ENCODE data around the gene ZC3H7A.
A peak's percentile ranks its signal among the peaks of the same experiment; 100 is the strongest.

ZC3H7A gene, protein sequence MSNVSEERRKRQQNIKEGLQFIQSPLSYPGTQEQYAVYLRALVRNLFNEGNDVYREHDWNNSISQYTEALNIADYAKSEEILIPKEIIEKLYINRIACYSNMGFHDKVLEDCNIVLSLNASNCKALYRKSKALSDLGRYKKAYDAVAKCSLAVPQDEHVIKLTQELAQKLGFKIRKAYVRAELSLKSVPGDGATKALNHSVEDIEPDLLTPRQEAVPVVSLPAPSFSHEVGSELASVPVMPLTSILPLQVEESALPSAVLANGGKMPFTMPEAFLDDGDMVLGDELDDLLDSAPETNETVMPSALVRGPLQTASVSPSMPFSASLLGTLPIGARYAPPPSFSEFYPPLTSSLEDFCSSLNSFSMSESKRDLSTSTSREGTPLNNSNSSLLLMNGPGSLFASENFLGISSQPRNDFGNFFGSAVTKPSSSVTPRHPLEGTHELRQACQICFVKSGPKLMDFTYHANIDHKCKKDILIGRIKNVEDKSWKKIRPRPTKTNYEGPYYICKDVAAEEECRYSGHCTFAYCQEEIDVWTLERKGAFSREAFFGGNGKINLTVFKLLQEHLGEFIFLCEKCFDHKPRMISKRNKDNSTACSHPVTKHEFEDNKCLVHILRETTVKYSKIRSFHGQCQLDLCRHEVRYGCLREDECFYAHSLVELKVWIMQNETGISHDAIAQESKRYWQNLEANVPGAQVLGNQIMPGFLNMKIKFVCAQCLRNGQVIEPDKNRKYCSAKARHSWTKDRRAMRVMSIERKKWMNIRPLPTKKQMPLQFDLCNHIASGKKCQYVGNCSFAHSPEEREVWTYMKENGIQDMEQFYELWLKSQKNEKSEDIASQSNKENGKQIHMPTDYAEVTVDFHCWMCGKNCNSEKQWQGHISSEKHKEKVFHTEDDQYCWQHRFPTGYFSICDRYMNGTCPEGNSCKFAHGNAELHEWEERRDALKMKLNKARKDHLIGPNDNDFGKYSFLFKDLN

DNA sequence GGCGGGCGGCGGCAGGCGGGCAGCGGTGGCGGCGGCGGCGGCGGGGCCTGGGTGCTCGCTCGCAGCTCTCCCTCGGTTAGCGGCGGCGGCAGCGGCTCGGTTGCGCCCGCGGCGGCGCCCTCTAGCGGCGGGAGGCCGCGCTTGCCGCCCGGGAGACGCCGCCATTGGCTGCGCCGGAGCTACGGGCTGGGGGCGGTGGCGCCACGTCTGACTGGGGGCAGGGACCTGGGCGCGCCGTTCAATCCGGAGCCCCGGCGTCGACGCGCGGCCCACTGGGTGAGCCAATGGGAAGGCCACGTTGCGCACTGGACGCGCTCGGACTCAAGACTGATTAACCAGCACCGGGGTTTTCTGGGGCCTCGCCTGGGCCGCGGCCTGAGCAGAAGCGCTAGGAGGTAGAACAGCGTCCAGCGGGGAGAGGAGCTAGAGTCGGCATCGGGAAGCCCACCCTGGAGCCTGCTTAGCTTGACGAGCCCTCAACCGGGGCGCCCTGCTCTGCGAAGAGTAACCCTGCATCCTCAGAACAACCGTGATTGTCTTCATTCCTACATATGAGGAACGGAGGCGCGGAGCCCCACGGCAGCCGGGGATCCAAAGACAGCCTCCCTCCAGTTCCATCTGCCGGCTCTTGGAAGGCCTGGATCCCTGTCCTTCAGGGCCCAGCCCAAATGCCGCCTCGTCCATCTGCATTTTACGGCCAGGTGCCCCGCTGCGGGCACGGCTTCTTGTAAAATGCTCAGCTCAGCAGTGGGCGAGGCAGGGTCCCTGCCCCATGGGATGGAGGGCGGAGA lies at the start of gene ZC3H7A:
Gene ZC3H7A (minus strand): TSS at position 93 of the 791 bp plus-strand sequence. CDS start 14,904 bp downstream, outside the sequence.
- Histone ChIP-seq H3K9ac (ENCODE audit: low read depth in 1 of 2, low read length in 2 of 2) (peak within 1 kb of the TSS; percentile 94 to 100), H3K4me1 (ENCODE audit: control insufficient read depth in 1 of 2, insufficient read depth in 2 of 2, low read length in 2 of 2) (peaks cover 45 to 62% of the 10 kb centered on the region in 2 donors), H3K27ac (ENCODE audit: low read depth, low read length) (peak within 1 kb of the TSS; percentile 90), H3K4me3 (ENCODE audit: low read depth in 1 of 2, low read length in 2 of 2) (peak within 1 kb of the TSS; percentile 86 to 88), H3K27me3 (ENCODE audit: control insufficient read depth in 1 of 2, insufficient read depth in 2 of 2, low read length in 2 of 2) (no peaks in the 10 kb centered on the region), H3K9me3 (ENCODE audit: control insufficient read depth in 1 of 2, low read length in 2 of 2) (no peaks in the 10 kb centered on the region), H3K36me3 (ENCODE audit: control insufficient read depth in 1 of 2, insufficient read depth in 2 of 2, low read length in 2 of 2) (peaks cover 0 to 6% of the 10 kb centered on the region in 2 donors)

DNA sequence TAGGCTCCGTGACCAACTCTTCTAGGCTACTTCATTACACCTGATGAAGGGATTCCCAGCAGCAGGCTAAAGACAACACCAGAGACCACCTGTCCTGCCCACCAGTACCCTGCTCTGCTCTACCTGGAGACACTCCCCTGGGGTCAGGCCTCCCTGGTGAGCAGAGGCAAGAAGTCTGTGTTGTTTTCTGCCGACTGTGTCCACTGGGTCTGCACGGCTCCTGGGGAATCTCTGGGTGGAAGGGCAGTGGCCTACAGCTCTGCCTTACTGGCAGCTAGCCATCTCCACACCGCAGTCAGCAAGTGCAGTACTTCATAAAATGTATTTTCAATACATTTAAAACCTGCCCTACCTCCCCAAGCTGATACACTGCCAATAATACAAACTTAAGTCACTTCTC lies 47.4 kb upstream of the ZC3H7A start:
- no peak overlapping the region for H3K9ac ChIP-seq (ENCODE audit: low read depth in 1 of 2, low read length in 2 of 2)
- no peak overlapping the region for H3K4me3 ChIP-seq (ENCODE audit: low read depth in 1 of 2, low read length in 2 of 2)

DNA sequence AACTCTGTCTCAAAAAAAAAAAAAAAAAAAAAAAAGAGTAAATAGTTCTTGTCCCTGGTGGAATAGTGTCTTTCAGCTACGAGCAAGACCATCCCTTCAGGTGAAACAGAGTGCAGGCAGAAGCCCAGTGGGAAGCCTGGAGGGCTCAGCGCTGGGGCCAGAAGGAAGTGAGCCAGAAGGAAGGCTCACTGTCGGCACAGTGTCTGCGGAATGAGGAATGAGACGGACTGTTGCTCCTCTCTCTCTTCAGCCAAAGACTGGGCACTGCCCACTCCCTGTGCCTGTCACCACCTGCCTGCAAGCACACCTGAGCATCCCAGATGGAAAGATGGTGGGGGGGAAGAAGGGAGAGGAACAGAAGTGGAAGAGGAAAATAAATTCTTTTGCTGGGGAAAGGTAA lies 46.8 kb upstream of the ZC3H7A start:
- Histone ChIP-seq H3K27me3 (ENCODE audit: control insufficient read depth in 1 of 2, insufficient read depth in 2 of 2, low read length in 2 of 2) (no peaks in the 10 kb centered on the region), H3K36me3 (ENCODE audit: control insufficient read depth in 1 of 2, insufficient read depth in 2 of 2, low read length in 2 of 2) (peaks cover 50 to 87% of the 10 kb centered on the region in 2 donors), H3K9ac (ENCODE audit: low read depth in 1 of 2, low read length in 2 of 2) (no peak overlapping the region), H3K4me1 (ENCODE audit: control insufficient read depth in 1 of 2, insufficient read depth in 2 of 2, low read length in 2 of 2) (no peaks in the 10 kb centered on the region), H3K4me3 (ENCODE audit: low read depth in 1 of 2, low read length in 2 of 2) (no peak overlapping the region), H3K27ac (ENCODE audit: low read depth, low read length) (no peak overlapping the region), H3K9me3 (ENCODE audit: control insufficient read depth in 1 of 2, low read length in 2 of 2) (no peaks in the 10 kb centered on the region)

More for the DNA sequence above, 47.4 kb upstream of the ZC3H7A start:
- peaks cover 48 to 85% of the 10 kb centered on the region in 2 donors for H3K36me3 ChIP-seq (ENCODE audit: control insufficient read depth in 1 of 2, insufficient read depth in 2 of 2, low read length in 2 of 2)
- H3K27ac ChIP-seq (ENCODE audit: low read depth, low read length) = no peak overlapping the region
- H3K27me3 ChIP-seq (ENCODE audit: control insufficient read depth in 1 of 2, insufficient read depth in 2 of 2, low read length in 2 of 2) = no peaks in the 10 kb centered on the region
- H3K4me1 ChIP-seq (ENCODE audit: control insufficient read depth in 1 of 2, insufficient read depth in 2 of 2, low read length in 2 of 2) = no peaks in the 10 kb centered on the region
- no peaks in the 10 kb centered on the region for H3K9me3 ChIP-seq (ENCODE audit: control insufficient read depth in 1 of 2, low read length in 2 of 2)

DNA sequence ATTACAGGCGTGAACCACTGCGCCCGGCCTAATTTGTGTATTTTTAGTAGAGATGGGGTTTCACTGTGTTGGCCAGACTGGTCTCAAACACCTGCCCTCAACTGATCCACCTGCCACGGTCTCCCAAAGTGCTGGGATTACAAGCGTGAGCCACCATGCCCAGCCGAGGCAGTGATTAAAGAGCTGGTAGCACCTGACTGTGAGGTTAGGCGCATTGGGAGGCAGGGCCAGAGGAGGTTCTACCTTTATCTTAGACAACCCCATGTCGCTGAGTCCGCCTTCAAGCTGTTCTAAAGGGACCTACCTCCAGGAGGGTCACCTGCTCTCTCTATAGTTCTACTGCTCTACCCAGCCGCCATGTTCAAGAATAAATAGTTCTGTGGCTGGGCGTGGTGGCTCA lies 46.1 kb upstream of the ZC3H7A start:
- H3K9ac ChIP-seq (ENCODE audit: low read depth in 1 of 2, low read length in 2 of 2) = no peak overlapping the region
- peaks cover 50 to 91% of the 10 kb centered on the region in 2 donors for H3K36me3 ChIP-seq (ENCODE audit: control insufficient read depth in 1 of 2, insufficient read depth in 2 of 2, low read length in 2 of 2)
- no peaks in the 10 kb centered on the region for H3K4me1 ChIP-seq (ENCODE audit: control insufficient read depth in 1 of 2, insufficient read depth in 2 of 2, low read length in 2 of 2)
- no peak overlapping the region for H3K27ac ChIP-seq (ENCODE audit: low read depth, low read length)
- no peaks in the 10 kb centered on the region for H3K9me3 ChIP-seq (ENCODE audit: control insufficient read depth in 1 of 2, low read length in 2 of 2)
- H3K4me3 ChIP-seq (ENCODE audit: low read depth in 1 of 2, low read length in 2 of 2) = no peak overlapping the region
- no peaks in the 10 kb centered on the region for H3K27me3 ChIP-seq (ENCODE audit: control insufficient read depth in 1 of 2, insufficient read depth in 2 of 2, low read length in 2 of 2)

DNA sequence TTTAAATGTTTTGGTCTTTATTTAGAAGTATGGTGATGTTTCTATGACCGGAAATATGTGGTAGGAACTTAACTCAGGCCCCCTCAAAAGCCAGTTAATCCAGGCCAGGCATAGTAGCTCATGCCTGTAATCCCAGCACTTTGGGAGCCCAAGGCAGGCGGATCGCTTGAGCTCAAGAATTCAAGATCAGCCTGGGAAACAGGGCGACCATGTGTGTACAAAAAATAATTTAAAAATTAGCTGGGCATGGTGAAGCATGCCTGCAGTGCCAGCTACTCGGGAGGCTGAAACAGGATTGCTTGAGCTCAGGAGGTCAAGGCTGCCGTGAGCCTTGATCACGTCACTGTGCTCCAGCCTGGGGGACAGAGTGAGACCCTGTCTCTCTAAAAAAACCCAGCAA lies 44.0 kb upstream of the ZC3H7A start:
- Histone ChIP-seq H3K9me3 (ENCODE audit: control insufficient read depth in 1 of 2, low read length in 2 of 2) (no peaks in the 10 kb centered on the region), H3K27ac (ENCODE audit: low read depth, low read length) (no peak overlapping the region), H3K36me3 (ENCODE audit: control insufficient read depth in 1 of 2, insufficient read depth in 2 of 2, low read length in 2 of 2) (peaks cover 53 to 93% of the 10 kb centered on the region in 2 donors), H3K9ac (ENCODE audit: low read depth in 1 of 2, low read length in 2 of 2) (no peak overlapping the region), H3K4me1 (ENCODE audit: control insufficient read depth in 1 of 2, insufficient read depth in 2 of 2, low read length in 2 of 2) (no peaks in the 10 kb centered on the region), H3K27me3 (ENCODE audit: control insufficient read depth in 1 of 2, insufficient read depth in 2 of 2, low read length in 2 of 2) (no peaks in the 10 kb centered on the region), H3K4me3 (ENCODE audit: low read depth in 1 of 2, low read length in 2 of 2) (no peak overlapping the region)

DNA sequence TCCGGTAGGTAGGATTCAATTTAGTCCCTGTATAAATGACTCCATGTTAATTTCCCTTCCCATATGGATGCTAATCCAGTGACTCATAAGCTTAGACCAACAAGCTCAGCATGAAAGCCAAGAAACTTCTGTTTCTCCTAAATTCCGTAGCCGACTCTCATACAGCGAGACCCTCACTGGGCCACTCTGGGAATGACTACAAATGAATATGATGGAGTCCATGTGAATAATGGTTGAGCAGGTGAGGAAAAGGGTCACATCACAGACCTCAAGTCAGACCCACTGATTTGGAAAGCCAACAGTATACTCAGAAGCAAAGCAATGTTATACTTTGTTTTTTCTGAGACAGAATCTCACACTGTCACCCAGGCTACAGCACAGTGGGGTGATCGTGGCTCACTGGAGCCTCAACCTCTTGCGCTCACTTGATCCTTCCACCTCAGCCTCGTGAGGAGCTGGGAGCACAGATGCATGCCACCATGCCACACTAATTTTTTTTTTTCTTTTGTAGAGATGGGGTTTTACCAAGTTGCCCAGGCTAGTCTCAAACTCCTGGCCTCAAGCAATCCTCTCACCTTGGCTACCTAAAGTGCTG lies 39.7 kb upstream of the ZC3H7A start:
- Histone ChIP-seq H3K36me3 (ENCODE audit: control insufficient read depth in 1 of 2, insufficient read depth in 2 of 2, low read length in 2 of 2) (peaks cover 30 to 63% of the 10 kb centered on the region in 2 donors), H3K27me3 (ENCODE audit: control insufficient read depth in 1 of 2, insufficient read depth in 2 of 2, low read length in 2 of 2) (no peaks in the 10 kb centered on the region), H3K9me3 (ENCODE audit: control insufficient read depth in 1 of 2, low read length in 2 of 2) (no peaks in the 10 kb centered on the region), H3K27ac (ENCODE audit: low read depth, low read length) (no peak overlapping the region), H3K4me3 (ENCODE audit: low read depth in 1 of 2, low read length in 2 of 2) (no peak overlapping the region), H3K9ac (ENCODE audit: low read depth in 1 of 2, low read length in 2 of 2) (no peak overlapping the region), H3K4me1 (ENCODE audit: control insufficient read depth in 1 of 2, insufficient read depth in 2 of 2, low read length in 2 of 2) (no peaks in the 10 kb centered on the region)

DNA sequence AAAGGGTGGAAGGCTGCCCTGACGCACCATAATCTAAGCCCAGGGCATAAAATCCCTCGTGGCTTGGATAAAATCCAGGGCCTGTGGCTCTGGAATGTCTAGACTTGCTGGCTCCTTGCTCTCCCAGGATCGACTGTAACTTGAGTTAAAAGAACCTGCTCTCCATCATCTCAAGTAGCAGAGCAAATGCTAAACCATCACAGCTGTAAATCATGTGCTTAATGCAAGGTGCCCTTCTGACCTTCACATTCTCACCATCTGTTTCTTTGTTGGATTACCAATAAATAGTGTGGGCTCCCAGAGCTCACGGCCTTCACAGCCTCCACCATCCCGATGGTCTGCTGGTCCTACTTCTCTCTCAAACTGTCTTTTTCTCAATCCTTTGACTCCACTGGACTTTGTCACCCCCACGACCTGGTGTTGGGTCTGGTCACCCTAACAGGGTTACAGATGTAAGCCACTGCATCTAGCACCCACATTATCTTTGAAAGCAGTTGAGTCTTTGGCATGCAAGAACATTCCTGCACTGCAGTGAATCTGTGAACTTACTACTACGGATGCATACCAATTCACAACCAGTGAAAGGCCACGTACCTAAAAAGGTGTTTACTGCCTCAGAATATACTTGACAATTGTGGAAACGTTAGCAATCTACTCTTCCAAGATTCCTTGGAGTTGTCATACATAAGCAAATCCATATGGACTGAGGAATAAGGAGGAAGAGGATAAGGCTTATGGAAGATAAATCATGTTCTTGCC lies 39.0 kb upstream of the ZC3H7A start:
- Histone ChIP-seq H3K4me3 (ENCODE audit: low read depth in 1 of 2, low read length in 2 of 2) (no peak overlapping the region), H3K4me1 (ENCODE audit: control insufficient read depth in 1 of 2, insufficient read depth in 2 of 2, low read length in 2 of 2) (no peaks in the 10 kb centered on the region), H3K27me3 (ENCODE audit: control insufficient read depth in 1 of 2, insufficient read depth in 2 of 2, low read length in 2 of 2) (no peaks in the 10 kb centered on the region), H3K9ac (ENCODE audit: low read depth in 1 of 2, low read length in 2 of 2) (no peak overlapping the region), H3K27ac (ENCODE audit: low read depth, low read length) (no peak overlapping the region), H3K36me3 (ENCODE audit: control insufficient read depth in 1 of 2, insufficient read depth in 2 of 2, low read length in 2 of 2) (peaks cover 23 to 57% of the 10 kb centered on the region in 2 donors), H3K9me3 (ENCODE audit: control insufficient read depth in 1 of 2, low read length in 2 of 2) (no peaks in the 10 kb centered on the region)

DNA sequence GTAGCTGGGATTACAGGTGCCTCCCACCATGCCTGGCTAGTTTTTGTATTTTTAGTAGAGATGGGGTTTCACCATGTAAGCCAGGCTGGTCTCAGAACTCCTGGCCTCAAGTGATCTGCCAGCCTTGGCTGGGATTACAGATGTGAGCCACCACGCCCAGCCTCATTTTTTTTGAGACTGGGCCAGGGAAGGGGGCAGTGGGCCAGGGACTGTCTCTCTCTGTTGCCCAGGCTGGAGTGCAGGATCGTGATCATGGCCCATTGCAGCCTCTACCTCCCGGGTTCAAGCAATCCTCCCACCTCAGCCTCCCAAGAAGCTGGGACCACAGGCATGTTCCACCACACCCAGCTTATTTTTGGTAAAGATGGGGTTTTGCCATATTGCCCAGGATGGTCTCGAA lies 38.3 kb upstream of the ZC3H7A start:
- no peaks in the 10 kb centered on the region for H3K27me3 ChIP-seq (ENCODE audit: control insufficient read depth in 1 of 2, insufficient read depth in 2 of 2, low read length in 2 of 2)
- H3K9ac ChIP-seq (ENCODE audit: low read depth in 1 of 2, low read length in 2 of 2) = no peak overlapping the region
- no peaks in the 10 kb centered on the region for H3K4me1 ChIP-seq (ENCODE audit: control insufficient read depth in 1 of 2, insufficient read depth in 2 of 2, low read length in 2 of 2)
- H3K36me3 ChIP-seq (ENCODE audit: control insufficient read depth in 1 of 2, insufficient read depth in 2 of 2, low read length in 2 of 2) = peaks cover 16 to 49% of the 10 kb centered on the region in 2 donors
- no peaks in the 10 kb centered on the region for H3K9me3 ChIP-seq (ENCODE audit: control insufficient read depth in 1 of 2, low read length in 2 of 2)
- no peak overlapping the region for H3K4me3 ChIP-seq (ENCODE audit: low read depth in 1 of 2, low read length in 2 of 2)
- H3K27ac ChIP-seq (ENCODE audit: low read depth, low read length) = no peak overlapping the region
